ENCODE measurements around the gene LHX4.
"Not testable (repeated sequence)": the region's sequence is repeated elsewhere in the genome, so short reads cannot be mapped to it uniquely, and the experiment has no call there.

LHX4 gene

GRCh38 chr1:180198196-180198595 is 31.9 kb upstream of the LHX4 start:
- no peak for DNase-seq

- DNase-seq, result no peak
Measured at GRCh38 chr1:180198611-180199010, 31.5 kb upstream of the LHX4 start.

- no peak for DNase-seq
Measured at GRCh38 chr1:180199018-180199417, 31.0 kb upstream of the LHX4 start.

GRCh38 chr1:180201451-180202200 is 28.4 kb upstream of the LHX4 start:
- DNase-seq, result no peak

GRCh38 chr1:180202588-180202987 is 27.5 kb upstream of the LHX4 start:
- DNase-seq, result not testable (repeated sequence)

GRCh38 chr1:180204231-180204630 is 25.8 kb upstream of the LHX4 start:
- DNase-seq, result no peak

GRCh38 chr1:180206581-180206980 is 23.5 kb upstream of the LHX4 start:
- no peak for DNase-seq

GRCh38 chr1:180208264-180208663 is 21.8 kb upstream of the LHX4 start:
- no peak for DNase-seq

- DNase-seq, result no peak
Measured at GRCh38 chr1:180210008-180210620, 19.9 kb upstream of the LHX4 start.

- no peak for DNase-seq
Measured at GRCh38 chr1:180211156-180211859, 18.8 kb upstream of the LHX4 start.

GRCh38 chr1:180211860-180212229 is 18.2 kb upstream of the LHX4 start:
- no peak for DNase-seq

GRCh38 chr1:180213401-180214170 is 16.5 kb upstream of the LHX4 start:
- peak; percentile 51 to 64 for DNase-seq

GRCh38 chr1:180215856-180216625 is 14.0 kb upstream of the LHX4 start:
- no peak for DNase-seq

- no peak for DNase-seq
Measured at GRCh38 chr1:180217006-180217405, 13.1 kb upstream of the LHX4 start.

- DNase-seq, result no peak
Measured at GRCh38 chr1:180218806-180219765, 11.0 kb upstream of the LHX4 start.

GRCh38 chr1:180219776-180220175 is 10.3 kb upstream of the LHX4 start:
- DNase-seq, result no peak

- no peak for DNase-seq
Measured at GRCh38 chr1:180221462-180221861, 8.6 kb upstream of the LHX4 start.

GRCh38 chr1:180224902-180225301 is 5.2 kb upstream of the LHX4 start:
- no peak for DNase-seq

GRCh38 chr1:180225403-180225802 is 4.7 kb upstream of the LHX4 start:
- DNase-seq, result no peak

- DNase-seq, result no peak
Measured at GRCh38 chr1:180227861-180228647, 2.0 kb upstream of the LHX4 start.

Measured in stimulated activated CD4-positive, alpha-beta T cell treated with anti-CD3 and anti-CD28 coated beads, Interleukin-2, amount 100 ng/mL, for 24 hours (primary cell).